GM18951 (cell line): ENCODE measurements around the gene KLRB1.

ENCODE experiments used
- POLR2A ChIP-seq: IDR thresholded peaks from 4 replicates; pipeline ENCODE4 v1.6.1; 2011; ENCODE audit warnings: mild to moderate bottlenecking; ENCODE audit not compliant: insufficient read length, insufficient read depth; ENCODE audit errors: extremely low read depth
- in situ Hi-C: fragments of 300-500 bp; cut with MboI; formaldehyde crosslinking; loops from one replicate; pipeline ENCODE4 v1.12.0; 2022; ENCODE audit warnings: low sequenced_read_pairs, mixed read lengths, inconsistent platforms; ENCODE audit not compliant: unreplicated experiment

Gene KLRB1

GRCh38 chr12:9607716-9608115, at the start of gene KLRB1:
KLRB1 (minus strand) TSS chr12:9607916; CDS start chr12:9607839, 77 bp downstream.
- in situ Hi-C loops, result loop anchor here (25.0 kb wide), 1 partner anchor 145 kb away; no protein-coding TSS in a partner anchor

GRCh38 chr12:9651265-9651729, 43.6 kb upstream of the KLRB1 start:
- in situ Hi-C loops, result no loop called here
- peak; percentile 40 for TF ChIP-seq POLR2A

More at GRCh38 chr12:9607716-9608115, at the start of gene KLRB1:
- TF ChIP-seq POLR2A, result no peak

- in situ Hi-C loops, result no loop called here
- no peak for TF ChIP-seq POLR2A
Observed at GRCh38 chr12:9650151-9650576, 42.4 kb upstream of the KLRB1 start.

- in situ Hi-C loops, result loop anchor here (25.0 kb wide), 2 partner anchors 312 to 488 kb away; partner anchors contain the start of gene CLEC7A
- TF ChIP-seq POLR2A, result peak; percentile 68
Observed at GRCh38 chr12:9649532-9649940, 41.8 kb upstream of the KLRB1 start.

- TF ChIP-seq POLR2A, result no peak
- in situ Hi-C loops, result loop anchor here (25.0 kb wide), 2 partner anchors 312 to 488 kb away; partner anchors contain the start of gene CLEC7A
Observed at GRCh38 chr12:9648701-9649531, 41.2 kb upstream of the KLRB1 start.

GRCh38 chr12:9647825-9648700, 40.3 kb upstream of the KLRB1 start:
- in situ Hi-C loops, result loop anchor here (25.0 kb wide), 2 partner anchors 311 to 489 kb away; partner anchors contain the start of gene CLEC7A
- TF ChIP-seq POLR2A, result peak; percentile 76

GRCh38 chr12:9646794-9647781, 39.4 kb upstream of the KLRB1 start:
- no peak for TF ChIP-seq POLR2A
- in situ Hi-C loops, result loop anchor here (25.0 kb wide), 2 partner anchors 310 to 490 kb away; partner anchors contain the start of gene CLEC7A

- in situ Hi-C loops, result loop anchor here (25.0 kb wide), 2 partner anchors 308 to 492 kb away; partner anchors contain the start of gene CLEC7A
Observed at GRCh38 chr12:9644985-9645551, 37.4 kb upstream of the KLRB1 start.

- in situ Hi-C loops, result loop anchor here (25.0 kb wide), 2 partner anchors 306 to 494 kb away; partner anchors contain the start of gene CLEC7A
- TF ChIP-seq POLR2A, result no peak
Observed at GRCh38 chr12:9643266-9643660, 35.5 kb upstream of the KLRB1 start.

GRCh38 chr12:9642606-9643265, 35.0 kb upstream of the KLRB1 start:
- in situ Hi-C loops, result loop anchor here (25.0 kb wide), 2 partner anchors 305 to 495 kb away; partner anchors contain the start of gene CLEC7A

GRCh38 chr12:9640024-9640423, 32.3 kb upstream of the KLRB1 start:
- no peak for TF ChIP-seq POLR2A
- in situ Hi-C loops, result loop anchor here (25.0 kb wide), 2 partner anchors 303 to 497 kb away; partner anchors contain the start of gene CLEC7A

More at GRCh38 chr12:9642606-9643265, 35.0 kb upstream of the KLRB1 start:
- no peak for TF ChIP-seq POLR2A

GRCh38 chr12:9636851-9637206, 29.1 kb upstream of the KLRB1 start:
- no peak for TF ChIP-seq POLR2A
- in situ Hi-C loops, result loop anchor here (5.0 to 25.0 kb wide), 3 partner anchors 55 to 500 kb away; partner anchors contain the start of gene CLEC7A
